Measurements from ENCODE around the gene DCC.

DCC gene

GRCh38 chr18:52850031-52850560 is 510.1 kb downstream of the DCC start:
- H3K18ac ChIP-seq (ENCODE audit: low read depth in 1 of 2, low read length in 2 of 2), result no peak overlapping the region
- H3K36me3 ChIP-seq (ENCODE audit: control insufficient read depth in 1 of 2, insufficient read depth in 2 of 2, low read depth in 1 of 2, low read length in 2 of 2), result no peaks in the 10 kb centered on the region
- H3K27me3 ChIP-seq (ENCODE audit: control insufficient read depth in 1 of 2, insufficient read depth in 1 of 2, low read length in 2 of 2), result no peaks in the 10 kb centered on the region
- H3K4ac ChIP-seq (ENCODE audit: low read depth in 1 of 2, low read length in 2 of 2), result no peak overlapping the region
- H2AFZ ChIP-seq (ENCODE audit: low read depth, low read length), result no peak overlapping the region
- H3K23ac ChIP-seq (ENCODE audit: low read length in 2 of 2), result no peak overlapping the region
- no peak overlapping the region for H2BK5ac ChIP-seq (ENCODE audit: low read depth, low read length, poor library complexity, severe bottlenecking)
- H4K91ac ChIP-seq (ENCODE audit: low read length), result no peak overlapping the region
- H2BK120ac ChIP-seq (ENCODE audit: low read depth, low read length), result no peak overlapping the region
- H2BK12ac ChIP-seq (ENCODE audit: low read length in 2 of 2), result no peak overlapping the region
- H4K8ac ChIP-seq (ENCODE audit: low read length), result no peak overlapping the region
- H3K4me2 ChIP-seq (ENCODE audit: low read length, poor library complexity, severe bottlenecking), result no peak overlapping the region
- no peak overlapping the region for H3K9ac ChIP-seq (ENCODE audit: low read length)
- 62% methylated on average over 3 of the region's 6 CpGs for WGBS
- H3K27ac ChIP-seq (ENCODE audit: low read length, poor library complexity, severe bottlenecking), result no peak overlapping the region
- no peaks in the 10 kb centered on the region for H3K79me1 ChIP-seq (replicated peaks; ENCODE audit: low read length, poor library complexity, severe bottlenecking)
- H3K9me3 ChIP-seq (ENCODE audit: control insufficient read depth, low read length), result no peaks in the 10 kb centered on the region
- no peaks in the 10 kb centered on the region for H3K4me1 ChIP-seq (ENCODE audit: control insufficient read depth, insufficient read depth, low read depth, low read length)
- H3K4me3 ChIP-seq (ENCODE audit: insufficient read depth in 1 of 2, low read depth in 1 of 2, low read length in 2 of 2), result no peak overlapping the region
- no peak overlapping the region for H2BK15ac ChIP-seq (ENCODE audit: low read depth, poor library complexity, severe bottlenecking)
- no peak for DNase-seq
- no peak overlapping the region for H2AK5ac ChIP-seq (ENCODE audit: low read length, severe bottlenecking)
- no peak overlapping the region for H3K14ac ChIP-seq (ENCODE audit: low read length in 2 of 2)

DNA sequence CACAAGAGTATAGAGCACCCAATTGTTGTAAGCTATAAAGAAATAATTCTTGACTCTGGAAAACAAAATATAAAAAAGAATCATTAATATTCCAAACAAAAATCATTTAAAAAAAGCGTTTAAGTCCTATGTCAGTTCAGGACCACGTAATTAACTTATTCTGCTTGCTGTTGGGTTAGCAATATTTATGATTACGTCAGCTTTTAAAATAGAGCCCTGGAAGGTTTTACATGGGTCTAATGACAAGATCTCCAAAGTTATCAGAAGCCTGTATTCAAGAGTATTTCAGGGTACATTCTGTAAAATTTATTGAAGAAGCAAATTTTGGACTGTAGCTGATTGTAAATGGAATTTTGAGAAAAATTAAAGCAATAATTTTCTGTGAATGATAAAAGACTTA is 521.6 kb downstream of the DCC start:
- Histone ChIP-seq H3K14ac (ENCODE audit: low read length in 2 of 2) (no peak overlapping the region), H3K4me2 (ENCODE audit: low read length, poor library complexity, severe bottlenecking) (no peak overlapping the region), H3K36me3 (ENCODE audit: control insufficient read depth in 1 of 2, insufficient read depth in 2 of 2, low read depth in 1 of 2, low read length in 2 of 2) (no peaks in the 10 kb centered on the region), H3K4me3 (ENCODE audit: insufficient read depth in 1 of 2, low read depth in 1 of 2, low read length in 2 of 2) (no peak overlapping the region), H3K4ac (ENCODE audit: low read depth in 1 of 2, low read length in 2 of 2) (no peak overlapping the region), H3K27me3 (ENCODE audit: control insufficient read depth in 1 of 2, insufficient read depth in 1 of 2, low read length in 2 of 2) (no peaks in the 10 kb centered on the region), H3K23ac (ENCODE audit: low read length in 2 of 2) (no peak overlapping the region), H3K9ac (ENCODE audit: low read length) (no peak overlapping the region), H2BK15ac (ENCODE audit: low read depth, poor library complexity, severe bottlenecking) (no peak overlapping the region), H3K27ac (ENCODE audit: low read length, poor library complexity, severe bottlenecking) (no peak overlapping the region), H3K79me1 (replicated peaks; ENCODE audit: low read length, poor library complexity, severe bottlenecking) (no peaks in the 10 kb centered on the region), H4K91ac (ENCODE audit: low read length) (no peak overlapping the region), H4K8ac (ENCODE audit: low read length) (no peak overlapping the region), H3K18ac (ENCODE audit: low read depth in 1 of 2, low read length in 2 of 2) (no peak overlapping the region), H2AK5ac (ENCODE audit: low read length, severe bottlenecking) (no peak overlapping the region), H2BK120ac (ENCODE audit: low read depth, low read length) (no peak overlapping the region), H3K9me3 (ENCODE audit: control insufficient read depth, low read length) (peaks cover 3% of the 10 kb centered on the region), H2BK5ac (ENCODE audit: low read depth, low read length, poor library complexity, severe bottlenecking) (no peak overlapping the region), H3K4me1 (ENCODE audit: control insufficient read depth, insufficient read depth, low read depth, low read length) (no peaks in the 10 kb centered on the region), H2AFZ (ENCODE audit: low read depth, low read length) (no peak overlapping the region), H2BK12ac (ENCODE audit: low read length in 2 of 2) (no peak overlapping the region)
- WGBS, result 65% methylated on average over 3 of the region's 3 CpGs
- no peak for DNase-seq

GRCh38 chr18:52869349-52869923 is 529.4 kb downstream of the DCC start:
- no peaks in the 10 kb centered on the region for H3K79me1 ChIP-seq (replicated peaks; ENCODE audit: low read length, poor library complexity, severe bottlenecking)
- no peak overlapping the region for H2BK15ac ChIP-seq (ENCODE audit: low read depth, poor library complexity, severe bottlenecking)
- no peak overlapping the region for H3K23ac ChIP-seq (ENCODE audit: low read length in 2 of 2)
- no peak for DNase-seq
- H3K36me3 ChIP-seq (ENCODE audit: control insufficient read depth in 1 of 2, insufficient read depth in 2 of 2, low read depth in 1 of 2, low read length in 2 of 2), result no peaks in the 10 kb centered on the region
- no peak overlapping the region for H3K14ac ChIP-seq (ENCODE audit: low read length in 2 of 2)
- no peak overlapping the region for H2BK120ac ChIP-seq (ENCODE audit: low read depth, low read length)
- 77% methylated on average over 9 of the region's 9 CpGs for WGBS
- H3K27me3 ChIP-seq (ENCODE audit: control insufficient read depth in 1 of 2, insufficient read depth in 1 of 2, low read length in 2 of 2), result no peaks in the 10 kb centered on the region
- no peaks in the 10 kb centered on the region for H3K4me1 ChIP-seq (ENCODE audit: control insufficient read depth, insufficient read depth, low read depth, low read length)
- no peak overlapping the region for H2BK5ac ChIP-seq (ENCODE audit: low read depth, low read length, poor library complexity, severe bottlenecking)
- no peak overlapping the region for H3K9ac ChIP-seq (ENCODE audit: low read length)
- H3K4me3 ChIP-seq (ENCODE audit: insufficient read depth in 1 of 2, low read depth in 1 of 2, low read length in 2 of 2), result no peak overlapping the region
- no peak overlapping the region for H2BK12ac ChIP-seq (ENCODE audit: low read length in 2 of 2)
- no peak overlapping the region for H2AK5ac ChIP-seq (ENCODE audit: low read length, severe bottlenecking)
- no peak overlapping the region for H3K27ac ChIP-seq (ENCODE audit: low read length, poor library complexity, severe bottlenecking)
- H3K4me2 ChIP-seq (ENCODE audit: low read length, poor library complexity, severe bottlenecking), result no peak overlapping the region
- no peak overlapping the region for H4K91ac ChIP-seq (ENCODE audit: low read length)
- no peak overlapping the region for H2AFZ ChIP-seq (ENCODE audit: low read depth, low read length)
- no peaks in the 10 kb centered on the region for H3K9me3 ChIP-seq (ENCODE audit: control insufficient read depth, low read length)
- H4K8ac ChIP-seq (ENCODE audit: low read length), result no peak overlapping the region
- no peak overlapping the region for H3K4ac ChIP-seq (ENCODE audit: low read depth in 1 of 2, low read length in 2 of 2)
- H3K18ac ChIP-seq (ENCODE audit: low read depth in 1 of 2, low read length in 2 of 2), result no peak overlapping the region

DNA sequence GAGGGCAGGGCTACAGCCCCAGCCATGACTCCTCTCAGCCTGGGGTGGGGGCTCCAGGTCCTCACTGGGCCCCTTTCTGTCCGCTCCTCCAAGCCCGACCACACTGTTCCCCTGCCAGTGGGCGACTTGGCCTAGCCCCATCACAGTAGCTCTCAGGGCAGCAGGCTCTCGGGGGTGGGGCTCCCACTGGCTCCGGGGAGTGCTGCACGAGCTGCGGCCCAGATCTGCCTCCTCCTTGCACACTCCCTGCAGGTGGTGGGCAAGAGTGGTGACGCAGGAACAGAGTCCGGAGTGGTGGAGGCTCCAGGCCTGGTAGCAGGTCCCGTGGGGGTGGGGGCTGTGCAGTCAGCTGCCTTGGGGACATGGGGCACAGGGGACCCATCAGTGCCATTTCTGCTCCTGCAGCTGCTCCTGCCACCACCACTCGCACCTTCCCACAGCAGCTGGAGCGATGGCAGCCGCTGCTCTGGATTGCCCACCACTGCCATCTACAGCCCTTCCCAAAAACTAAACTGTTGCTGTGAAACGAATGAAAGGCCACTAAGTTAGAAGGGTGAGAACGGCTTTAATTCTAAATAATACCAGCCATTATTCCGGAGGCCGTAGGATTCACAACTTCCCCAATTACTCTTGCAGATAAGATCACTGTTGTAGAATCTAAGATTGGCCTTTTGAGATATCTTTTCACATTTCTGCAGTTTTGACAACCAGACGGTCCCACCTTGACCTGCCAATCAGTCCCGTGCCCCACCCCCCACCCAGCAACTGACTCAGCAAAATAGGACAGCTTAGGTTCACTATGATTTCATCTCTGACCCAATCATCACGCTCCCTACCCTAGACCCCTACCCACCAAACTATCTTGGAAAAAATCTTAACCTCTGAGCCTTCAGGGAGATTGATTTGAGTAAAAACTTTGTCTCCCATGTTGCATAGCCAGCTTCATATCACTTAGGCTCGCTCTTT is 530.2 kb downstream of the DCC start:
- Histone ChIP-seq H2AFZ (ENCODE audit: low read depth, low read length) (no peak overlapping the region), H4K91ac (ENCODE audit: low read length) (no peak overlapping the region), H2AK5ac (ENCODE audit: low read length, severe bottlenecking) (no peak overlapping the region), H3K4me3 (ENCODE audit: insufficient read depth in 1 of 2, low read depth in 1 of 2, low read length in 2 of 2) (no peak overlapping the region), H3K18ac (ENCODE audit: low read depth in 1 of 2, low read length in 2 of 2) (no peak overlapping the region), H3K36me3 (ENCODE audit: control insufficient read depth in 1 of 2, insufficient read depth in 2 of 2, low read depth in 1 of 2, low read length in 2 of 2) (no peaks in the 10 kb centered on the region), H3K23ac (ENCODE audit: low read length in 2 of 2) (no peak overlapping the region), H3K9me3 (ENCODE audit: control insufficient read depth, low read length) (no peaks in the 10 kb centered on the region), H2BK12ac (ENCODE audit: low read length in 2 of 2) (no peak overlapping the region), H3K9ac (ENCODE audit: low read length) (no peak overlapping the region), H3K4me1 (ENCODE audit: control insufficient read depth, insufficient read depth, low read depth, low read length) (no peaks in the 10 kb centered on the region), H3K27ac (ENCODE audit: low read length, poor library complexity, severe bottlenecking) (no peak overlapping the region), H3K14ac (ENCODE audit: low read length in 2 of 2) (no peak overlapping the region), H3K4me2 (ENCODE audit: low read length, poor library complexity, severe bottlenecking) (no peak overlapping the region), H4K8ac (ENCODE audit: low read length) (no peak overlapping the region), H2BK15ac (ENCODE audit: low read depth, poor library complexity, severe bottlenecking) (no peak overlapping the region), H3K79me1 (replicated peaks; ENCODE audit: low read length, poor library complexity, severe bottlenecking) (no peaks in the 10 kb centered on the region), H3K27me3 (ENCODE audit: control insufficient read depth in 1 of 2, insufficient read depth in 1 of 2, low read length in 2 of 2) (no peaks in the 10 kb centered on the region), H2BK5ac (ENCODE audit: low read depth, low read length, poor library complexity, severe bottlenecking) (no peak overlapping the region), H2BK120ac (ENCODE audit: low read depth, low read length) (no peak overlapping the region), H3K4ac (ENCODE audit: low read depth in 1 of 2, low read length in 2 of 2) (no peak overlapping the region)
- no peak for DNase-seq
- 64% methylated on average over 20 of the region's 21 CpGs for WGBS

Data from mesenchymal stem cell (in vitro differentiated cells and primary cell).